Activated CD8-positive, alpha-beta T cell treated with anti-CD3 and anti-CD28 coated beads, Interleukin-2, amount 10 ng/mL, durations not matched to agents 7 days and 5 days (primary cell): Measurements from ENCODE around the gene TTR. TPM values are rescaled to one million over a fixed set of nuclear protein-coding genes. Genes with fewer than 3 reads are reported as not detected.

Experiments used
- ATAC-seq: fragments of 150-1000 bp; cut with Tn5 transposase; one replicate; pipeline ENCODE4 v1.10.0; 2021; ENCODE audit warnings: moderate library complexity
- CTCF ChIA-PET: fragments of 350-600 bp; sonication (Branson Sonifier 250); formaldehyde crosslinking; loops from one replicate; lab custom pipeline; 2021; ENCODE audit warnings: antibody characterized with exemption; lab: Charles Lee
- POLR2A ChIA-PET: fragments of 350-600 bp; sonication (Branson Sonifier 250); formaldehyde crosslinking; loops from one replicate; lab custom pipeline; 2021; ENCODE audit warnings: antibody characterized with exemption; lab: Charles Lee
- DNase-seq: peaks from one replicate; pipeline ENCODE4 v3.0.0-alpha.2; 2020
- H3K27ac Mint-ChIP-seq: one replicate; pipeline ENCODE4 v1.8.0; 2021; ENCODE audit warnings: mild to moderate bottlenecking, mixed read lengths
- H3K27me3 Mint-ChIP-seq: one replicate; pipeline ENCODE4 v1.8.0; 2021; ENCODE audit warnings: low read depth, mixed read lengths
- H3K36me3 Mint-ChIP-seq: one replicate; pipeline ENCODE4 v1.8.0; 2021; ENCODE audit warnings: low read depth, mixed read lengths
- H3K4me1 Mint-ChIP-seq: one replicate; pipeline ENCODE4 v1.8.0; 2021; ENCODE audit warnings: low read depth, mixed read lengths
- H3K4me3 Mint-ChIP-seq: one replicate; pipeline ENCODE4 v1.8.0; 2021; ENCODE audit warnings: mild to moderate bottlenecking, mixed read lengths
- H3K9me3 Mint-ChIP-seq: one replicate; pipeline ENCODE4 v1.8.0; 2022; ENCODE audit warnings: mixed read lengths; ENCODE audit not compliant: insufficient read depth
- total RNA-seq, 2 experiments: library from RNA; stranded (reverse); gene quantifications; one replicate each; pipeline ENCODE4 v1.2.3, GENCODE V29; 2021

Gene TTR
- total RNA-seq, 2 experiments from 2014 or later: not detected

GRCh38 chr18:31603315-31603714, 11.6 kb downstream of the TTR start:
- DNase-seq (no peak), ATAC-seq (no peak)
- Mint-ChIP-seq H3K36me3 (no peaks in the 10 kb centered on the region), H3K27ac (no peak overlapping the region), H3K9me3 (no peaks in the 10 kb centered on the region), H3K4me3 (no peak overlapping the region), H3K27me3 (no peaks in the 10 kb centered on the region), H3K4me1 (no peaks in the 10 kb centered on the region)
- CTCF ChIA-PET: no interaction called here
- POLR2A ChIA-PET: no interaction called here

- Mint-ChIP-seq H3K36me3 (no peaks in the 10 kb centered on the region), H3K27ac (no peak overlapping the region), H3K4me3 (no peak overlapping the region), H3K27me3 (peaks cover 4% of the 10 kb centered on the region), H3K4me1 (no peaks in the 10 kb centered on the region), H3K9me3 (no peaks in the 10 kb centered on the region)
- ATAC-seq (no peak), DNase-seq (no peak)
- ChIA-PET POLR2A (no interaction called here), CTCF (no interaction called here)
Measured at GRCh38 chr18:31606265-31606664, 14.6 kb downstream of the TTR start.

GRCh38 chr18:31607384-31607783, 15.7 kb downstream of the TTR start:
- no peak overlapping the region for H3K4me3 Mint-ChIP-seq
- no peak for ATAC-seq
- ChIA-PET POLR2A (no interaction called here), CTCF (no interaction called here)
- no peaks in the 10 kb centered on the region for H3K4me1 Mint-ChIP-seq
- no peak for DNase-seq
- H3K36me3 Mint-ChIP-seq: no peaks in the 10 kb centered on the region
- H3K27ac Mint-ChIP-seq: no peak overlapping the region
- peaks cover 4% of the 10 kb centered on the region for H3K27me3 Mint-ChIP-seq
- H3K9me3 Mint-ChIP-seq: no peaks in the 10 kb centered on the region

GRCh38 chr18:31609886-31610285, 18.2 kb downstream of the TTR start:
- H3K27ac Mint-ChIP-seq: no peak overlapping the region
- H3K27me3 Mint-ChIP-seq: peaks cover 4% of the 10 kb centered on the region
- no peak overlapping the region for H3K4me3 Mint-ChIP-seq
- H3K36me3 Mint-ChIP-seq: no peaks in the 10 kb centered on the region
- no peaks in the 10 kb centered on the region for H3K9me3 Mint-ChIP-seq
- no peak for ATAC-seq
- CTCF ChIA-PET: interaction anchor here (1.2 to 1.9 kb wide), 2 partner anchors 113 to 115 kb away, joined by 5 to 7 read pairs; no protein-coding TSS in a partner anchor
- POLR2A ChIA-PET: no interaction called here
- no peaks in the 10 kb centered on the region for H3K4me1 Mint-ChIP-seq
- DNase-seq: no peak

GRCh38 chr18:31610286-31611205, 18.9 kb downstream of the TTR start:
- Mint-ChIP-seq H3K4me1 (no peaks in the 10 kb centered on the region), H3K27ac (no peak overlapping the region), H3K36me3 (no peaks in the 10 kb centered on the region), H3K9me3 (no peaks in the 10 kb centered on the region), H3K27me3 (peaks cover 4% of the 10 kb centered on the region), H3K4me3 (no peak overlapping the region)
- ChIA-PET POLR2A (no interaction called here), CTCF (interaction anchor here (1.2 to 1.9 kb wide), 4 partner anchors 10 to 114 kb away, joined by 3 to 7 read pairs (median 4); no protein-coding TSS in a partner anchor)
- no peak for DNase-seq
- no peak for ATAC-seq

- POLR2A ChIA-PET: no interaction called here
- CTCF ChIA-PET: interaction anchor here (1.2 to 1.9 kb wide), 3 partner anchors 10 to 111 kb away, joined by 3 to 7 read pairs (median 3); no protein-coding TSS in a partner anchor
- no peak for ATAC-seq
- H3K4me1 Mint-ChIP-seq: no peaks in the 10 kb centered on the region
- H3K27ac Mint-ChIP-seq: no peak overlapping the region
- H3K36me3 Mint-ChIP-seq: no peaks in the 10 kb centered on the region
- no peak for DNase-seq
- H3K9me3 Mint-ChIP-seq: no peaks in the 10 kb centered on the region
- H3K4me3 Mint-ChIP-seq: no peak overlapping the region
- peaks cover 4% of the 10 kb centered on the region for H3K27me3 Mint-ChIP-seq
Measured at GRCh38 chr18:31611511-31611910, 19.8 kb downstream of the TTR start.

GRCh38 chr18:31612124-31612523, 20.4 kb downstream of the TTR start:
- Mint-ChIP-seq H3K36me3 (no peaks in the 10 kb centered on the region), H3K27me3 (peaks cover 4% of the 10 kb centered on the region), H3K27ac (no peak overlapping the region), H3K9me3 (no peaks in the 10 kb centered on the region), H3K4me1 (no peaks in the 10 kb centered on the region), H3K4me3 (no peak overlapping the region)
- no peak for ATAC-seq
- DNase-seq: no peak
- ChIA-PET CTCF (no interaction called here), POLR2A (no interaction called here)

- ChIA-PET POLR2A (no interaction called here), CTCF (no interaction called here)
- no peaks in the 10 kb centered on the region for H3K4me1 Mint-ChIP-seq
Measured at GRCh38 chr18:31614044-31614443, 22.4 kb downstream of the TTR start.

GRCh38 chr18:31616586-31616985, 24.9 kb downstream of the TTR start:
- no peaks in the 10 kb centered on the region for H3K27me3 Mint-ChIP-seq
- no peak overlapping the region for H3K27ac Mint-ChIP-seq
- ATAC-seq (no peak), DNase-seq (no peak)
- H3K36me3 Mint-ChIP-seq: no peaks in the 10 kb centered on the region
- no peaks in the 10 kb centered on the region for H3K9me3 Mint-ChIP-seq
- H3K4me3 Mint-ChIP-seq: no peak overlapping the region
- ChIA-PET POLR2A (no interaction called here), CTCF (no interaction called here)
- no peaks in the 10 kb centered on the region for H3K4me1 Mint-ChIP-seq

More at GRCh38 chr18:31614044-31614443, 22.4 kb downstream of the TTR start:
- Mint-ChIP-seq H3K4me3 (no peak overlapping the region), H3K36me3 (no peaks in the 10 kb centered on the region), H3K9me3 (no peaks in the 10 kb centered on the region), H3K27ac (no peak overlapping the region), H3K27me3 (peaks cover 4% of the 10 kb centered on the region)
- ATAC-seq (no peak), DNase-seq (no peak)

- no peak for DNase-seq
- Mint-ChIP-seq H3K4me3 (no peak overlapping the region), H3K27ac (no peak overlapping the region), H3K4me1 (no peaks in the 10 kb centered on the region), H3K27me3 (no peaks in the 10 kb centered on the region), H3K36me3 (no peaks in the 10 kb centered on the region), H3K9me3 (no peaks in the 10 kb centered on the region)
- ATAC-seq: no peak
- POLR2A ChIA-PET: no interaction called here
- CTCF ChIA-PET: no interaction called here
Measured at GRCh38 chr18:31617031-31617717, 25.5 kb downstream of the TTR start.

- Mint-ChIP-seq H3K4me3 (no peak overlapping the region), H3K27ac (no peak overlapping the region), H3K4me1 (no peaks in the 10 kb centered on the region), H3K27me3 (no peaks in the 10 kb centered on the region), H3K36me3 (no peaks in the 10 kb centered on the region), H3K9me3 (no peaks in the 10 kb centered on the region)
- no peak for DNase-seq
- ATAC-seq: no peak
- ChIA-PET CTCF (no interaction called here), POLR2A (no interaction called here)
Measured at GRCh38 chr18:31618801-31619200, 27.1 kb downstream of the TTR start.

- Mint-ChIP-seq H3K4me3 (no peak overlapping the region), H3K27ac (no peak overlapping the region), H3K27me3 (no peaks in the 10 kb centered on the region), H3K9me3 (no peaks in the 10 kb centered on the region), H3K36me3 (no peaks in the 10 kb centered on the region), H3K4me1 (no peaks in the 10 kb centered on the region)
- ATAC-seq: no peak
- ChIA-PET POLR2A (no interaction called here), CTCF (no interaction called here)
- DNase-seq: no peak
Measured at GRCh38 chr18:31619291-31619690, 27.6 kb downstream of the TTR start.
